Caco-2 (cell line): ENCODE data around the gene ZNF532. TPM values are rescaled to one million over a fixed set of nuclear protein-coding genes. Genes with fewer than 3 reads are reported as not detected.

ENCODE experiments used
- BruUV-seq: library from RNA; stranded (reverse); fragments of 400-500 nt; replicated peaks from 2 replicates; lab custom pipeline; 2021; lab: Mats Ljungman, UMichigan
- CTCF ChIA-PET: fragments of 300-600 bp; sonication (Branson Sonifier 250); formaldehyde crosslinking; loops from one replicate; lab custom pipeline; 2022; ENCODE audit warnings: antibody characterized with exemption; lab: Charles Lee
- POLR2A ChIA-PET: fragments of 300-600 bp; sonication (Branson Sonifier 250); formaldehyde crosslinking; loops from one replicate; lab custom pipeline; 2022; ENCODE audit warnings: antibody characterized with exemption; lab: Charles Lee
- DNase-seq, 2 experiments: peaks; one replicate each; pipeline versions ENCODE4 v3.0.0 to v3.0.0-alpha.2; 2020 to 2022
- H3K27me3 ChIP-seq: replicated peaks from 2 replicates; pipeline ENCODE4 v1.6.0; 2011; ENCODE audit warnings: low read length; ENCODE audit not compliant: control insufficient read depth, insufficient read depth
- H3K36me3 ChIP-seq: 2 replicates; pipeline ENCODE4 v1.5.1; 2011; ENCODE audit warnings: low read length; ENCODE audit not compliant: control insufficient read depth, insufficient read depth
- H3K4me1 ChIP-seq: fragments of 250-450 bp; sonication (Bioruptor Pico); 2 replicates; pipeline ENCODE4 v1.5.1; 2020; ENCODE audit warnings: mild to moderate bottlenecking
- H3K4me3 ChIP-seq: 2 replicates; pipeline ENCODE4 v1.5.1; 2011; ENCODE audit warnings: low read depth, mild to moderate bottlenecking, control low read depth, low read length
- H3K9me3 ChIP-seq: fragments of 250-450 bp; sonication (Bioruptor Pico); 2 replicates; pipeline ENCODE4 v1.5.1; 2020; ENCODE audit warnings: mild to moderate bottlenecking, moderate library complexity
- H3K27ac Mint-ChIP-seq: one replicate; pipeline ENCODE4 v1.8.0; 2022; ENCODE audit warnings: mixed read lengths; ENCODE audit not compliant: unreplicated experiment
- H3K27me3 Mint-ChIP-seq: one replicate; pipeline ENCODE4 v1.8.0; 2022; ENCODE audit warnings: mixed read lengths; ENCODE audit not compliant: insufficient read depth, unreplicated experiment
- H3K36me3 Mint-ChIP-seq: one replicate; pipeline ENCODE4 v1.8.0; 2022; ENCODE audit warnings: mild to moderate bottlenecking, mixed read lengths; ENCODE audit not compliant: insufficient read depth, unreplicated experiment
- H3K4me1 Mint-ChIP-seq: one replicate; pipeline ENCODE4 v1.8.0; 2022; ENCODE audit warnings: low read depth, mixed read lengths; ENCODE audit not compliant: unreplicated experiment
- H3K4me3 Mint-ChIP-seq: one replicate; pipeline ENCODE4 v1.8.0; 2022; ENCODE audit warnings: mild to moderate bottlenecking, moderate library complexity, mixed read lengths; ENCODE audit not compliant: unreplicated experiment
- H3K9me3 Mint-ChIP-seq: one replicate; pipeline ENCODE4 v1.8.0; 2022; ENCODE audit warnings: mixed read lengths; ENCODE audit not compliant: unreplicated experiment
- intact Hi-C: fragments of 100-400 bp; cut with micrococcal nuclease; formaldehyde crosslinking; loops from one replicate; pipeline ENCODE4 v1.10.0; 2022; ENCODE audit not compliant: unreplicated experiment
- total RNA-seq: library from RNA; stranded (reverse); gene quantifications from 2 replicates; pipeline ENCODE4 v1.2.3, GENCODE V29; 2022
- TF ChIP-seq, protein P1 (sequence below), 2 experiments: fragments of 200-600 bp in 1 of 2; IDR thresholded peaks; 1 replicate in 1 of 2; 2 replicates in 1 of 2; pipeline versions ENCODE4 v1.5.1 to v1.8.0; 2011 to 2022; ENCODE audit warnings: antibody characterized with exemption in 1 of 2, control low read depth in 1 of 2, inconsistent platforms in 1 of 2, low read depth in 1 of 2, low read length in 1 of 2, mild to moderate bottlenecking in 1 of 2, moderate library complexity in 1 of 2; ENCODE audit not compliant: insufficient read depth in 1 of 2, severe bottlenecking in 1 of 2, unreplicated experiment in 1 of 2

Gene ZNF532
- total RNA-seq, 1 experiment from 2014 or later = 32.7 TPM

DNA sequence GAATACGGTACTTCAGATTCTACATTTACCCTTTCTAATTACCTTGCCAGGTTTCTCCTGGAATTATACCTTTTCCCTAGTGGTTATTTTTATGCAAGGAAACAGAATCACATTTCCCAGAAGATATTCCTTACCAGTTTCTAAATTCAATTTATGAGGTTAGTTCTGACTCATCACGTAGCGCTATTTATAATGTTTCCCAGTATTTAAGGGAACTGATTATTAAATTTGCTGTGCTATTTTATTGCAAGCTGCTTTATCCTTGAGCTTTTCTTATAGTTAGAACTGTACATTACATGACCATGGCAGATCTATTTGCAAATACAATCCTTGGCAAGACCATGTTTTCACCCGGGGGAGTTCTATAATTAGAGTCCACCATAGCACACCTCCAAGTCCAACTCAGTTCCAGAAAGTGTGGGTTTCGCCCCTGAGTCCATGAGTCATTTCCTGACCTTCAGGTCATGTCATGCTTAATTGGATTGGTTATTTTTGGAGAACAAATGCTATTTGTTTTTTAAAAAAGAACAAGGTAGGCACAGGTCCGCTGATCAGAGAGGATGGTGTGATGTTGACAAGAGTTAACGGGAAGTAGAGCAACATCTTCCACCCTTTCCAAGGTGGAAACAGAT, 126.6 kb downstream of the ZNF532 start:
- Mint-ChIP-seq H3K4me1 (no peaks in the 10 kb centered on the region), H3K4me3 (no peak overlapping the region), H3K36me3 (no peaks in the 10 kb centered on the region), H3K27ac (no peak overlapping the region), H3K9me3 (no peaks in the 10 kb centered on the region), H3K27me3 (no peaks in the 10 kb centered on the region)
- no peak overlapping the region for H3K4me3 ChIP-seq
- POLR2A ChIA-PET = no interaction called here
- CTCF ChIA-PET = no interaction called here
- no TSS peak for BruUV-seq
- intact Hi-C loops = no loop called here
- DNase-seq = no peak
- TF ChIP-seq, protein P1, sequence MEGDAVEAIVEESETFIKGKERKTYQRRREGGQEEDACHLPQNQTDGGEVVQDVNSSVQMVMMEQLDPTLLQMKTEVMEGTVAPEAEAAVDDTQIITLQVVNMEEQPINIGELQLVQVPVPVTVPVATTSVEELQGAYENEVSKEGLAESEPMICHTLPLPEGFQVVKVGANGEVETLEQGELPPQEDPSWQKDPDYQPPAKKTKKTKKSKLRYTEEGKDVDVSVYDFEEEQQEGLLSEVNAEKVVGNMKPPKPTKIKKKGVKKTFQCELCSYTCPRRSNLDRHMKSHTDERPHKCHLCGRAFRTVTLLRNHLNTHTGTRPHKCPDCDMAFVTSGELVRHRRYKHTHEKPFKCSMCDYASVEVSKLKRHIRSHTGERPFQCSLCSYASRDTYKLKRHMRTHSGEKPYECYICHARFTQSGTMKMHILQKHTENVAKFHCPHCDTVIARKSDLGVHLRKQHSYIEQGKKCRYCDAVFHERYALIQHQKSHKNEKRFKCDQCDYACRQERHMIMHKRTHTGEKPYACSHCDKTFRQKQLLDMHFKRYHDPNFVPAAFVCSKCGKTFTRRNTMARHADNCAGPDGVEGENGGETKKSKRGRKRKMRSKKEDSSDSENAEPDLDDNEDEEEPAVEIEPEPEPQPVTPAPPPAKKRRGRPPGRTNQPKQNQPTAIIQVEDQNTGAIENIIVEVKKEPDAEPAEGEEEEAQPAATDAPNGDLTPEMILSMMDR (IDR thresholded peaks at IDR 0.05; ENCODE audit: insufficient read depth in 1 of 2, low read depth in 1 of 2, low read length in 1 of 2, severe bottlenecking in 1 of 2, unreplicated experiment in 1 of 2) = no peak
- no peaks in the 10 kb centered on the region for H3K9me3 ChIP-seq
- no peaks in the 10 kb centered on the region for H3K36me3 ChIP-seq
- no peaks in the 10 kb centered on the region for H3K4me1 ChIP-seq
- no peaks in the 10 kb centered on the region for H3K27me3 ChIP-seq

DNA sequence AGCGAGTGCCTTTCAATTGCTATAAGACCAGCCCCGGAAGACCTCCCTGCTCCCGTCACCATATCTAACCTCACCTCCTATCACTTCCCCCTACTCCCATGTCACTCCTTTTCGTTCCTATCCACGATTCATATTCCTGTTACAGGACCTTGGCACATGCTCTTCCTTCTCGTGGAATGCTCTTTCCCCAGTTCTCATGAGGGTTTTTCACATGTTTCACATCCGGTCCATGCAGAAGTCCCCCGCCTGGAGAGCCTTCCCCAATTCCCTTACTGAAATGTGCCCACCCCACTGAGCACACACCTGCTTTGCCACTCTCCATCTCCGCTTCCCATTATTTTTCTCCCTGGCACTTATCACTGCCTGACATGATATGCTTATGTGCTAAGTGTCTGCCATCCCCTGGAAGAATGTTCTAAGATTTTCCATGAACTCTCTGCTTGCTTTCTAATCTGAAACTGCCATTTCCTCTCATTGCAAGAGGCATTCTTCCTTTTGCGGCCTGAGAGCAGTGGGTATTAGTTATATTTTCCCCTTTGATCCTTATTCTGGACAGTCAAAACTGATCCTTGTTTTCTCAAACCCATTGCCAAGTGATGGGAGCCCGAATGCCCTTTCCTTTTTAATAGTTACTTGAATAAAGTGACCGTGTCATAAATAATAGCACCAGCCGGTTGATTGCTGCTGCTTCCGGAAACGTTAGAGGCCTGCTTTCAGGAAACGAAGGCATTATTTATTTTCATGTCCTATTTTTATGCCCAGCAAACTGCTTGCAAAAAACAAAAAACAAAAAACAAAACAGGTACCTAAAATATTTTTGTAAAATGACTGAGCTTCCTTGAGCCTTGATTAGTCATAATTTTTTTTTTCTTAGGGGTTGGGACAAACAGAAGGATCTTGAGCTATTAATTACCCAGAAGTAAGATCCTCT, 127.9 kb downstream of the ZNF532 start:
- DNase-seq = no peak
- H3K27me3 ChIP-seq = no peaks in the 10 kb centered on the region
- Mint-ChIP-seq H3K4me3 (no peak overlapping the region), H3K9me3 (no peaks in the 10 kb centered on the region), H3K27me3 (no peaks in the 10 kb centered on the region), H3K4me1 (no peaks in the 10 kb centered on the region), H3K36me3 (no peaks in the 10 kb centered on the region), H3K27ac (no peak overlapping the region)
- no TSS peak for BruUV-seq
- ChIA-PET CTCF (no interaction called here), POLR2A (no interaction called here)
- intact Hi-C loops = no loop called here
- no peaks in the 10 kb centered on the region for H3K9me3 ChIP-seq
- no peak overlapping the region for H3K4me3 ChIP-seq
- H3K36me3 ChIP-seq = no peaks in the 10 kb centered on the region
- H3K4me1 ChIP-seq = no peaks in the 10 kb centered on the region
- TF ChIP-seq, protein P1 (IDR thresholded peaks at IDR 0.05; ENCODE audit: insufficient read depth in 1 of 2, low read depth in 1 of 2, low read length in 1 of 2, severe bottlenecking in 1 of 2, unreplicated experiment in 1 of 2) = no peak

DNA sequence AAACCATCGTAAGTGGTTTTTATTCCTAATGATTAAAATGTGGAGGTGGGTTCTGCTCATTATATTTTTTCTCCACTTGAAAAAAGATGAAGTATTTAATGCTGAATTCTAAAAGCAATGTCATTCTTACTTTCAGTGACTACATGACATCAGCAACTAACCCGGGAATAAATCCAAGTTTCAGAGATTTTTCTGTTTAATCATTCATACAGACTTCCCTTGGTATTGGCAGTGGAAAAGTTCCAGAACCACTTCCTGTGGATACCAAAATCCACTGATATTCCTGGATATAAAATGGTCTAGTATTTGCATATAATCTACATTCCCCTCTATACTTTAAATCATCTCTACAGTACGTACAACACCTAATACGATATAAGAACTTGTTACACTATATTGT, 128.6 kb downstream of the ZNF532 start:
- no peak for DNase-seq
- ChIA-PET CTCF (no interaction called here), POLR2A (no interaction called here)
- intact Hi-C loops = no loop called here
- no peaks in the 10 kb centered on the region for H3K9me3 ChIP-seq
- no peaks in the 10 kb centered on the region for H3K9me3 Mint-ChIP-seq
- no peaks in the 10 kb centered on the region for H3K27me3 ChIP-seq
- H3K4me1 Mint-ChIP-seq = no peaks in the 10 kb centered on the region
- no peak overlapping the region for H3K27ac Mint-ChIP-seq
- H3K27me3 Mint-ChIP-seq = no peaks in the 10 kb centered on the region
- H3K36me3 Mint-ChIP-seq = no peaks in the 10 kb centered on the region
- BruUV-seq = no TSS peak
- no peak overlapping the region for H3K4me3 Mint-ChIP-seq
- H3K4me3 ChIP-seq = no peak overlapping the region
- no peaks in the 10 kb centered on the region for H3K4me1 ChIP-seq
- TF ChIP-seq, protein P1 (IDR thresholded peaks at IDR 0.05; ENCODE audit: insufficient read depth in 1 of 2, low read depth in 1 of 2, low read length in 1 of 2, severe bottlenecking in 1 of 2, unreplicated experiment in 1 of 2) = no peak
- no peaks in the 10 kb centered on the region for H3K36me3 ChIP-seq
